Fibroblast of upper back skin (primary cell): ENCODE results near the gene ZDHHC22.

ENCODE experiments used
- DNase-seq: peaks from one replicate; pipeline ENCODE4 v3.0.0-alpha.2; 2013

The ZDHHC22 gene

DNA sequence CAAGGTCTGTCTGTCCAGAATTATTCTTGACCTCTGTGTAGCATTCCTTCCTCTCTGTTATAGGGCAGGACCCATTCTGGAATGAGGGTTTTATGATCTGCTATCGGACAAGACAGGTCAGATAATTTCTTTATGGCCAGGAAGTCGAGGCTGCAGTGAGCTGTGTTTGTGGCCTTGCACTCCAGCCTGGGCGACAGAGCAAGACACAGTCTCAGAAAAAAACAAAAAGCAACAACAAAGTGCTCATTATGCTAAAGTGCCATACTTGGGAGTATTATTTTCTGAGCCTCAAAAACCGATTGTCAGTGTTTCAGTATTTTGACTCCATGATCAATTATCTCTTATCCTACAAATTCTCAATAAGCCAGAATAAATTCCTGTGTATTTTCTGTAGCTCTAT, 39.4 kb downstream of the ZDHHC22 start:
- no peak for DNase-seq

DNA sequence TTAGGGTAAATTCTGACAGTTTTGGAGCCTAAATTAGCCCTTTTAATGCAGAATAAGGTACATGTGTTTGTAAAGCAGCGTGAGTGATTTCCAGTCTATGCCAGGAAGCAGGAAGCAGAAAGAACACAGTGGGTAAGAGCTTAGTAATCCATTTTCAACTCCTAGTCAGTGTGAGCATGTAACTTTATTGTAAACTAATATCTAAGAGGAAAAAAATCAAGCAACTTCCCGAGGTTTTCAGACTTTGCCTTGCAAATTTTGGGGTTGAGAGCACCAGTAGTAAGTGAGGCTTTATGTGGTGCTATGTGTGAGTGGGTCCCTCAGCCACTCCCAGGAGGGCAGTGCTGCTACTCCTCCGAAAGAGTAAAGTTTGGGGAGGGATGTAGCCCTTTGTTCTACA, 40.6 kb downstream of the ZDHHC22 start:
- no peak for DNase-seq

DNA sequence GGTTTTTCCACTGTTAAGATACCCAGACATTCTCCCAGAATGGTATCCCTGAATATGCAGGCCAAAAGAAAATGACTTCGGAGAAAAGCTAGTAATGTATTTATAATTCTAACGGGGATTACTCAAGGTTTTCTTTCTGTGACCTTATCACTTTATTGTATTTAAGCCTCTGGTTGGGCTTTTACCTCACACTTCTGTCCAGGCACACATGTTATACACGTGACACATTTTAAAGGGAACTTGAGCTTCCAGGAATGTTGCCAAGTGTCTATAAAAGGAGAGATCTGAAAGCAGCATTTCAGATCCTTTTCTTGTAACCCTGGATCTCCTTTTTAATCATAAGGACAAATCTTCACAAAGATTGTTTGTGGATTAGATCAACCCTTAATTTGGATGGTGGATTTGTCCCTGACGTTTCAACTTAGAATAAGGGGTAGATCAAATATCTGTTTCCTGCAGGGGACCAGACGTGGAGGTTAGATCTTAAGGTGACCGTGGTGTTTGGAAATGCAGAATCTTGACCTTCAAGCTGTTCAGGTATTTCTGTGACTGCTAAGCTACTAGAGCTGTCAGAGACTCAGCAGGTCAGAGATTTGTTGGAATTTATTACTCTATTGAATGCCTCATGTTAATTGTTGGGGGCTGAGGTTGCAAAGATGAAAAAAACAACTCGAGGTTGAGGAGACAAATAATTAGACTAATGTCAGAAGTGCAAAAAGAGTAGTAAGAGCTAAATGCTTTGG, 42.0 kb downstream of the ZDHHC22 start:
- peak; percentile 77 for DNase-seq

DNA sequence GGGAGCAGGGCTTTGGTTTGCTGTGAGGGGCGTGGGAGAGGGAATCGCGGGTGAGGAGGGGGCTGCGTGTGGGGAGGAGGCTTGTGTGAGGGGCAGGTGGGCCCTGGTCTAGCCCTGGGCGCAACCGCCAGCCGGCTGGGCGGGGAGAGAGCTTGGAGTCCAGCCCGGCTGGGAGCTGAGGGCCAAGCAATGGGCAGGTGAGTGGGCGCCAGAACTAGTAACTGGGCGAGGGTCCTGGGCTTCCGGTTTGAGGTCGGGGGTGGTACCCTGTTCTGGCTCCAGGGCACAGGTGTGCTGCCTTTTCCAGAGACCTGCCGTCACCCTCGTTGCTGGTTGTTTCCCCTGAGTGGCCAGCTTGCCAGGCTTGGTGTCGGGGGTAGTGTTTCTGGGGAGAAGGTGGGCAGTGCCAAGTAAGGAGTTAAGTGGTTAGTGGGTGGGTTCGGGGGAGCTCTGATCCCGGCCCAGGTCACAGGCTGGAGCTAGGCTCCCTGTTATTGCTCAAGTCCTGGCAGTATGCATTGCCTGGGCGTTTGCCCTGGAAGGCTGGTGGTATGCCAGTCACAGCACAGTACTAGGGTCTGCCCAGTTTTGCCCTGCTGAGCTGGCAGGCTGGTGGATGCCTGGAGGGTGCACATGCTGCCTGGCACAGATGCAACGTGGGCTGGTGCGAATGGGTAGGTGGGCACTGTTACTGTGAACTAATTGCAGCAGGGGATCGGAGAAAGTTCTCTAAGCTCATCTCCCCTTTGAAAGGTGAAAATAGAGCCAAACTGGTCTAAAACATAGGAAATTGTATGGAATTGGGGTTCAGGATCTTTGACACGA, 42.9 kb downstream of the ZDHHC22 start:
- DNase-seq = no peak

DNA sequence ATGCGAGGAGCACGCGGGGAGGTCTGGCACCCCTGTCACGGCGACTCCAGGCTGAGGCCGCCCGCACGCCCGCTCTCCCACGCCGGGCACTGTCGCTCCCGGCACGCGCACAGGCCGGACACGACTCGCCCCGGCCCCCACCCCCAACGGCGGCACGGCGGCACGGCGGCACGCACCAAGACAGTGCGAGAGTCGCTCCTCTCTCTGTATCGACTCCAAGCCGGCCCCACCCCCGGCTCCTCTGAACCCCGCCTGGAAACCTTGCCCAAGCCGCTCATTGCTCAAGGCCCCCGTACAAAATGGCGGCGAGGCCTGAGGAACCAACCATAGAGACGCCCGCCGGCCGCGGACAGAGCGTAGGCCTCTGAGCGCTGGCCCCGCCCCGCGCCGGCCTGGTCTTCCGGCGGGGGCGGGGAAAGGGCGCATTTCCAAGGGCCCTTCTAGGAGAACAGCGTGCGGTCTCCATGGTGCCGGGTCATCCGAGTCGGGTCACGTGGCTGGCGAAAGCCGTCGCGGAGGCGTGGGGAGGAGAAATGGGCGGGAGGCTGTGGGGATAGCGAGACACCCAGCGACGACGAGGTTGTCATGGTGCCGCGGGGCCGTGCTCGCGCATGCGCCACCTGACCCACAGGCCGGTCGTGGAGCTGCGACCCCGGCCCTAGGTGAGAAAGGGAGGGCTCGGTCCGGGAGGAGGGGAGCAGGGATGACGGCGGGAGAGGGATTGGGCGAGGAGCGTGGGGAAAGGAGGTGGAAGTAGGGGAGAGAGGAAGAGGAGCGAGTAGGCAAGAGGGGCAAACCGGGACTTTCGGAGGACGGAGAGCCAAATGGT, 43.7 kb downstream of the ZDHHC22 start, which contains the start of gene CIPC:
Gene CIPC (plus strand): TSS at position 559 of the 829 bp plus-strand sequence. CDS start 7,451 bp downstream, outside the sequence.
- DNase-seq = peak; percentile 98

DNA sequence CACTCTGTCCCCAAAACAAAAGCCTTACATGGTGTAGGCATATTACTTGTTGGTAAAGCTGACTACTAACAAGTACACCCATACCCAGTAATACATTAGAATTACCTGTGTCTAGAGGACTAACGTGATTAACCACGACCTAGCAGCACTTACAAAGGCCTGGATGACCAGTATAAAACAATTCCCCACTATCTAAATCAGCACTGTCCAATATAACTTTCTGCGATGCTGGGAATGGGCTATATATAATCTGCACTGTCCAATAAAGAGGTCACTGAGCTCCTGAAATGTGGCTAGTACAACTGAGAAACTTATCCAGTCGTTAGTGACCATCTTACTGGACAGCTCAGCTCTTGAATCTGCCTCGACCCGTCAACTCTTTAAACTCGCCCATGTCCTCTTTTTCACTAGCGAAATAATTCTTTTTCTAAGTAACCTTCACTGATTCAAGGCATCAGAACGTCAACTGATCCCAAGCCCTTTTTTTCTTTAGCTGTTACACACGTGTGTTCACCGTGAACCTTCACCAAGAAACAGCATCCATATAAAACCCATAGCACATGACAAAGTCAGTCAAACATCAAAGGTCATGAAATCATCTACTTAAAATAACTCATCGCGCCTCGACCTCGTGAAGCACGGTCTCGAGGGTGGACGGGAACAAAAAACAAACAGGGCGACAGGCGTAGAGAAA, 44.4 kb downstream of the ZDHHC22 start:
- no peak for DNase-seq

DNA sequence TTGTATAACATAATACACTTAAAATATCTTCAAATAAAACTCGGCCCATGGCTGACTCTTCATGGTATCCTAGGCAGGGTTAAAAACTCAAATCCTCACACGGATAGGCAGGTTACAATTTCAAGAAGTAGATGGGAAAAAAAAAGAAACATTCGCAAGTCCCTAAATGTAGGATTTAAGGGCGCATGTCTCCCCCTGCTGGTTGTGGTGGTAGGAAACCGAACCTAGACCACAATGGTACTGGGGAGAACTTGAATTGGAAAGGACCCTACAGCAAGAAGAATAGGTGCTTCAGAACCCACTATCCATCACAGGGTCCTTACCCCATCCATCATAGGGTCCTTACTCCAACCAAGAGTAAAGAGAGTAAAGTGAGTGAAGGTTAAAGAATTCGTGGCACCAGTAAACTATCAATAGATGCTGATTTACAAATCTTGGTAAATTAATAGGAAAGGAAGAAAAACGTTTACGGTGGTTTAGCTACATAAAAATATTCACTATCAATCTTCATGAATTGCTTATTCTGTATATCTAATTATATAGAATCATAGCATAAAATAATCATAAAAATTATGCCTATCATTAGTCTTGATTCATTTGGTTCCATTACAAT, 46.8 kb downstream of the ZDHHC22 start:
- peak; percentile 67 for DNase-seq

DNA sequence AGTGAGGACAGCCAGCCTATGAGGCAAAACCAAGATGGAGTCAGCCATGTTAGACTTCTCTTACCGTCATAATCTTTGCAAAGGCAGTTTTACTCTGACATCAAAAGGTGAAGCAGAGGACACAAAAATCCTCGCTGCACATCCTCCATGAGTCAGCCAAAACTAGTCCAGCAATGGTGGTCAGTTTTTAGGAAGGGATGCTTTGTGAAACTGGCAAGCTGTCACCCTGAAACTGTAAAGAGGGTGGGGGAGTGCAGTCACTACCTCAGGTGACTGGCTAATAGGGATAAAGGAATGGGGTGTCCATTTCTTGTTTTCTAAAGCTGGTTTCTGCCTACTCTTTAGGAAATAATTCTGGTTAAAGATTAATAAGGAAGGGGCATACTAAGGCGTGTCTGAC, 48.9 kb downstream of the ZDHHC22 start:
- DNase-seq = no peak

DNA sequence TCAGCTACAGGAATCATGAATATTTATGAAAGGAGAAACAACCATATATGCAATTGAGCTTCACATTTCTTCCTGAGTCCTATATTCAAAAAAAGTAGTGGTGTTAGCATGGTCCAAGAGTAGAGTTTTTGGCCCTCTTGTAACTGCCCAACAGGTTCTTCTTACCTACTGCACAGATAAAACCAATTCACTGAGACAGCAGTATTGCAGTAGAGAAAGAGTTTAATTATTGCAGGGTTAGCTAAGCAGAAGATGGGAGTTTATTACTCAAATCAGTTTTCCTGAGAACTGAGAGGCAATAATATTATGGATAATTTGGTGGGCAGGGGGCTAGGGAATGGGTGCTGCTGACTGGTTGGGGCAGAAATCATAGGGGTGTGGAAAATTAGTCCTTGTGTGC, 50.1 kb downstream of the ZDHHC22 start:
- DNase-seq = no peak

DNA sequence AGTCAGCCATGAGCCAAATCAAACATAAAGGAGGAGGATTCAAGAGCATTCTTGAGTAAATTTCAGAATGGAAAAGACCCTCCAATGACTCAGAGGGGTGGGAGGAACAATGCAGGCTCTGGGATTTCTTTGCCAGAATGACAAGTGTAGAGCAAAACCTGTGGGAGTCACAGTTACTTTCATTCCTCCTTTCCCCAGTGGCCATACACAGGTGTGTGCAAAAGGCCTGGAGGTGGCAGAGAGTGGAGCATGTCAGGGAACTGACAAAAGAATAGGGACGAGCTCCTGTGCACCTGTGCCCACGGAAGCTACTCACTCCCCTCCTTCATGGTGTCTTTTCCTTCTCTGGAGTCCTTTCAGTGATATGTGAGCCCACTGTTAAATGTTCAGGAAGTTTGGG, 52.9 kb downstream of the ZDHHC22 start:
- no peak for DNase-seq

DNA sequence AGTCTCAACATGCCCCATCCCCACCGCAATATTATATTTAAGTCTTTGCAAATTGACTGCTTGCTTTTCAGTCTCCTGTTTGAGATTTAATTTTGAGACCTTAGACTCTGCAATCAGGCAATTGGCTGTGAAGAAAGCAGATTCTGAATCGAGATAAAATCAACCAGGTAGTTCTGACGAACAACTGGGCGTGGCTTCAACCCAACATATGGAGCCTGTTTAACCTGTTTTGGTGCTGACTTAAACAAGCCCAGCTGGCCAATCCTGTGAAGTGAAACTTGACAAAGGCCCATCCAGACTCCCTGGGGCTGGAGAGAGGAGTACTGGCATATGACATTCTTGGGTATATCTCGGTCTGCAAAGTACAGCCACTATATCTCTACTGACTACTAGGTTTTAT, 53.4 kb downstream of the ZDHHC22 start:
- no peak for DNase-seq

DNA sequence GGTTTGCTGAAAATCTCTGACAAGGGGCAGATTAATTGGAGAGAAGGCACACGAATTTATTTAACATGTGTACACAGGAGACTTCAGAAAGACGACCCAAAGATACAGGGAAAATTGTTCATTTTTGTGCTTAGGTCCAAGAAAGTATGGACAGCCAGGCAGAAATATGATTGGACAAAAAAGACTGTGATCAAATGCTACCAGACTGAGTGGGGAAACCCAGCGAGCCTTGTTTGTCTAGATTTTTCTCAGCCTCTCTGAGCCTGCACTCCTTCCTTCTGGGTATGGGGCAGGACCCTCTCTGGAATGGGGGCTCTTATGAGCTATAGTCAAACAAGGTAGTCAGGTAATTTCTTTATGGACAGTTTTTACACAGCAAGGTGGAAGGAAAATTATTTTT, 54.0 kb downstream of the ZDHHC22 start:
- no peak for DNase-seq

DNA sequence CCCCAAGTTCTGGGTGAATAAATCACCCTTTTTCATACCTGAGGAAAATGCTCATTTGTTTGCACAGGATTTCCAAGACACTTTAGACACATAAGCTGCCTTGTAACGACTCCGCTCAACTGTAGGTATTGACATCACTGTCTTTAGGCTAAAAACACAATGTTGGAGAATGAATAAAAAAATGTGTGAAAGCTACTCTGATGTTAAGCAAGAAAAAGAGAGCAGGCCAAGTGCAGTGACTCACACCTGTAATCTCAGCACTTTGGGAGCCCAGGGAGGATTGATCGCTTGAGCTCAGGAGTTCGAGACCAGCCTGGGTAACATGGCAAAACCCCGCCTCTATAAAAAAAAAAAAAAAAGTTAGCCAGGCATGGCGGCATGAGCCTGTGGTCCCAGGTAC, 54.6 kb downstream of the ZDHHC22 start:
- DNase-seq = no peak

DNA sequence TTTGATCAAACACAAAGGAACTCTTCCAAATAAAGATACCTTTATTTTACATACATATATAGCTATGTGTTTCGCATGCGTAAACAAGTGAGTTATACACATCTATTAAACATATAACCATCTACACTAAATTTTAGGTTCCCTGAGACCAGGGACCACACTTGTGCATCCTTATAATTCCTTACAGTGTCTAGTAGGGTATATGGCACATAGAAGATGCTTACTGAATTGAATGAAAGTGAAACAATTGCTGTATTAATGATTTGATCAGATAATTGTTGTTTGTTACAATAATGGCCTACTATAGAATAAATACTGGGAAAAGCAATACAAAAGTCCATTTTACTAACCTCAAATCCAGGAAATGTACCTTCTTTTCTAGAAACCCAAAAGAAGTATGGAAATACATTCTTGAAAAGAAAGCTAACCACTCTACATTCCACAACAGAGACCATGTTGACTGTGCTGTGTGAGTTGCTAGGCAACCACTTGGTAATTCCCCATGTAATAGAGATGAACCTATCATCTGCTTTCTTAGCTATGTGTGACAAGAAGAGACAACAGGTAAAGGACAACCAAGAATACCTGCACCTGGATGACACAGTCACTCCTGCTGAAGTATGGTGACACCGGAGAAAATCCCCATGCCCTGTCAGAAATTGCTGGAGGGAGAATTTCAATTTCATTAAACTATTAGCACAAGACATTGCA, 55.4 kb downstream of the ZDHHC22 start:
- DNase-seq = peak; percentile 39

DNA sequence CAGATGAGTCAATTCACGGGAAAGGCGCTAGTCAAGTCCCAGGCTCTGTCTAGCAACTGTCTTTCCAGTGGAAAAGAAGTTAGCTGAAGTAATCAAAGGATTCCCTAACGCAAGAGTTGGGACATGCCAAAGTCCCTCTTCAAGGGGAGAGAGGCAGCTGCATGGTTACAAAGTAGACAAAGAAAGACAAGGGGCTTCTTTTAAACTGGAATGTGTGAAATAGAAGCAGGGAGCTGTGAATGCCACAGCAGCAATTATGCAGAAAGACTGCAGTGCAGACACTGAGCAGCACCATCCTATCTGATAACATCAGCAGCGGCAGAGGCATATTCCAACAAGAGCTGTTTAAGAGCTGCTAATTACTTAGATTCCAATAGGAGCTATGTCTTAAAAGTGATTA, 56.1 kb downstream of the ZDHHC22 start:
- no peak for DNase-seq

DNA sequence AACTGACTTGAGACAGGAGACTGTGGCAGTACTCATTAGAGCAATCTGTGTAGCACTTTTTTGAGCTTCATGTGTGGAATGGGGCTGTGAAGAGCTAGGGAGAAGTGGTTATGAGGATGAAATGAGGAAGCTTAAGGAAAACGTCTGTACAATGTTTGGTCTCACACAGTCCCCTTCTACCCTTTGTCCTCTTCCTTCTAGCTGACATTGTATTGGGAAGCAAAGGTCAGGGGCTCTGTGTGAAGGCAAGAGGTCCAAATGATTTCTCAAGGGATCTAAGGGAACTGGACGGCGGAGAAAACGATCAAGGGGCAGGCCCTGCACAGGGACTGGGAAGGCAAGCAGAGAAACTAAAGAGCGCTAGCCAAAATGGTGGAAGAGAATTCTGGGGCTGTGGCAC, 56.6 kb downstream of the ZDHHC22 start:
- no peak for DNase-seq

DNA sequence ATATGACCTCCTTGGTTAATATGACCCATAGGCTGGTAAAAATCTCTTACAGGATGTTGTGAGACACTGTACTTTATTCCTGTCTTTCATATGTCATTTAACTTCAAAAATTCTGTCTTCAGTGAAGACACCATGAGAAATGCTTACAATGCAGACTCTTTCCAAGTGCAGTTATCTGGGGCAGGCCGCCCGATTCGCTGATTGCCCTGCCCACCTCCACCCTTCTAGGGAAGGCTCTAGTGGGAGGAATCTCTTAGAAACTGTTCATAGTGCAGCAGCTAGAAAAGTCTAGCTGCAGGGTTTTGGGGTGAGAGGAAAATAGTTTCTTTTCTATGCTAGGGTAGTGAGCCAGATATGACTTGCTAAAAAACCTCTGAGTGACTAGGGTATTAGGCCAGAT, 58.5 kb downstream of the ZDHHC22 start:
- no peak for DNase-seq

DNA sequence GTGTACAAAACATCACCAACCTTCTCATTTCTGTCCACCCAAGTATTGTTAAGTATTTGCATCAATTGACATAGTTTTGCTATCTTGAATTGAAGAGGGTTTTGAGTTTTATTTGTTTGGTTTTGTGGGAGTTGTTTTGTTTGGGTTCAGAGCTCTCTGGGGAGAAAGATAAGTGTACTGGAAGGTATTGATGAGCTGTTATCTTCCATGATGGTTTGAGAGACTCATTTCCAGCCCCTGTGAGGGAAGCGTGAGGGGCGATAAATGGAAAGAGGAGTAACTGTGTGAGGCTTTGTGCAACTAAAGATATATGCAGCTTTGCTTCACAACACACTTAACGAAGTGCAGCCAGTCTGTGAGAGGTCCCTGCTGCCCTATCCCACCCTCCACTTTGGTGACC, 59.2 kb downstream of the ZDHHC22 start:
- no peak for DNase-seq
